Spleen (tissue), 7 donors: ENCODE results near the gene RNF123.

Experiments used
- POLR2A ChIP-seq, 3 donors: fragments of 450-650 bp; IDR thresholded peaks; one replicate each; pipeline ENCODE4 v1.5.1; 2017; ENCODE audit warnings: antibody characterized with exemption in 3 of 3, mild to moderate bottlenecking in 1 of 3
- TF ChIP-seq, protein P1 (sequence below), 11 experiments: fragments of 200-600 bp in 7 of 11; fragments of 450-650 bp in 4 of 11; sonication (generic) in 4 of 11; IDR thresholded peaks in 8 of 11; conservative IDR thresholded peaks in 3 of 11; 1 replicate in 7 of 11; 2 replicates in 4 of 11; pipeline versions ENCODE4 v1.4.0 to v1.8.0; 2016 to 2021; ENCODE audit warnings: antibody characterized with exemption in 11 of 11, inconsistent platforms in 4 of 11, mild to moderate bottlenecking in 1 of 11
- donor health status: DM: no; HTN: no; CAD: no; lungs with moderate emphysema.
- donor health status: DM: no; HTN: no; CAD: no.
- donor health status: DM: no; HTN: no; CAD: no.

DNA sequence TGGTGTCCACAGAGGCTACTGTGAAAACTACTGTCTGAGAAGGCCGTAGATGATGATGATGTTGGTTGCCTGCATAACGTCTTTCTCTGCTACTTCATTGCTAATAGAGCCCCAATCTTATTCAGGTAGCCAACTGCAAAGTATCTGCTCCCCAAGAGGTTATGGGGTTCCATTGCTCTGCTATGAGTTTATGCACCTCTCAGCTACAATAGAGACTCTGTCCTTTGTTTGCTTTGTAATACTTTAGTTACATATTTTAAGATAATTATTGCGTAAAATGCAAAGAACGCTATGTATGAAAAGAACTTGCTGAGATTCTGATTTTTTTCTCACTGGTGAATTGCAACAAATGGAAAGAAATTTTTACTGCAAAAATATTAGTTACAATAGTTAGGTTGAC, 62.1 kb downstream of the RNF123 start:
- TF ChIP-seq, protein P1, sequence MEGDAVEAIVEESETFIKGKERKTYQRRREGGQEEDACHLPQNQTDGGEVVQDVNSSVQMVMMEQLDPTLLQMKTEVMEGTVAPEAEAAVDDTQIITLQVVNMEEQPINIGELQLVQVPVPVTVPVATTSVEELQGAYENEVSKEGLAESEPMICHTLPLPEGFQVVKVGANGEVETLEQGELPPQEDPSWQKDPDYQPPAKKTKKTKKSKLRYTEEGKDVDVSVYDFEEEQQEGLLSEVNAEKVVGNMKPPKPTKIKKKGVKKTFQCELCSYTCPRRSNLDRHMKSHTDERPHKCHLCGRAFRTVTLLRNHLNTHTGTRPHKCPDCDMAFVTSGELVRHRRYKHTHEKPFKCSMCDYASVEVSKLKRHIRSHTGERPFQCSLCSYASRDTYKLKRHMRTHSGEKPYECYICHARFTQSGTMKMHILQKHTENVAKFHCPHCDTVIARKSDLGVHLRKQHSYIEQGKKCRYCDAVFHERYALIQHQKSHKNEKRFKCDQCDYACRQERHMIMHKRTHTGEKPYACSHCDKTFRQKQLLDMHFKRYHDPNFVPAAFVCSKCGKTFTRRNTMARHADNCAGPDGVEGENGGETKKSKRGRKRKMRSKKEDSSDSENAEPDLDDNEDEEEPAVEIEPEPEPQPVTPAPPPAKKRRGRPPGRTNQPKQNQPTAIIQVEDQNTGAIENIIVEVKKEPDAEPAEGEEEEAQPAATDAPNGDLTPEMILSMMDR (IDR thresholded peaks at IDR 0.05 in 8 of 11, conservative IDR thresholded peaks at IDR 0.05 in 3 of 11): no peak
- TF ChIP-seq POLR2A (IDR thresholded peaks at IDR 0.05): no peak
